Calu3 (cell line): ENCODE results near the gene COPB2. TPM values are rescaled to one million over a fixed set of nuclear protein-coding genes. Genes with fewer than 3 reads are reported as not detected.

ENCODE experiments used
- BruUV-seq: library from RNA; stranded (reverse); fragments of 400-500 nt; replicated peaks from 2 replicates; lab custom pipeline; 2021; lab: Mats Ljungman, UMichigan
- CTCF ChIA-PET: fragments of 300-600 bp; sonication (Branson Sonifier 250); formaldehyde crosslinking; loops from one replicate; lab custom pipeline; 2022; ENCODE audit warnings: antibody characterized with exemption; lab: Charles Lee
- DNase-seq: peaks from one replicate; pipeline ENCODE4 v3.0.0; 2022
- H3K27ac Mint-ChIP-seq: one replicate; pipeline ENCODE4 v1.8.0; 2022; ENCODE audit warnings: mixed read lengths; ENCODE audit not compliant: unreplicated experiment
- H3K27me3 Mint-ChIP-seq: one replicate; pipeline ENCODE4 v1.8.0; 2022; ENCODE audit warnings: mixed read lengths; ENCODE audit not compliant: unreplicated experiment
- H3K36me3 Mint-ChIP-seq: one replicate; pipeline ENCODE4 v1.8.0; 2022; ENCODE audit warnings: mild to moderate bottlenecking, moderate library complexity, mixed read lengths; ENCODE audit not compliant: insufficient read depth, unreplicated experiment
- H3K4me1 Mint-ChIP-seq: one replicate; pipeline ENCODE4 v1.8.0; 2022; ENCODE audit warnings: mild to moderate bottlenecking, low read depth, mixed read lengths; ENCODE audit not compliant: unreplicated experiment
- H3K4me3 Mint-ChIP-seq: one replicate; pipeline ENCODE4 v1.8.0; 2022; ENCODE audit warnings: mild to moderate bottlenecking, low read depth, moderate library complexity, mixed read lengths; ENCODE audit not compliant: unreplicated experiment
- H3K9me3 Mint-ChIP-seq: one replicate; pipeline ENCODE4 v1.8.0; 2022; ENCODE audit warnings: low read depth, mixed read lengths; ENCODE audit not compliant: unreplicated experiment
- intact Hi-C: fragments of 100-400 bp; cut with micrococcal nuclease; formaldehyde crosslinking; loops from one replicate; pipeline ENCODE4 v1.10.0; 2022; ENCODE audit not compliant: unreplicated experiment
- total RNA-seq: library from RNA; stranded (reverse); gene quantifications from 2 replicates; pipeline ENCODE4 v1.2.3, GENCODE V29; 2022
- TF ChIP-seq, protein P1 (sequence below): fragments of 200-600 bp; IDR thresholded peaks from one replicate; pipeline ENCODE4 v1.8.0; 2022; ENCODE audit warnings: antibody characterized with exemption; ENCODE audit not compliant: unreplicated experiment

COPB2 gene
- total RNA-seq, 1 experiment from 2014 or later = 223 TPM

DNA sequence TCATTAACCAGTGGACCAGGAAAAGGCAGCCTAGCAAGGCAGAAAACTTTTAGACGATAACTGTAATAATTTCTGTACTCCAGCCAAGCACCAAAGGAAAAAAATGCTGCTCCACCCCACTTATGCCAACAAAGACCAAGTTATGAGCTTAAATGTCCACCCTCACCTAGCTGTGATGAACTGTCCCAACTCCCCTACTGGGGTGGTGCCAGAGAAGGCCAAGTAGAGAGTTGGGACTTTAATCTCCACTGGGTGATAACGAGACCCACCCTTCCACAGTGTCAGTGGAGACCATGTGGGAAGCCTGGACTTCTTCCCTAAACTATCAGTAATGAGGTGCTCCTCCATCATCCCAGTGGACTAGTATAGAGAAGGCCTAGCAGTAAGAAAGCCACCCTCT is 33.8 kb upstream of the COPB2 start:
- Mint-ChIP-seq H3K36me3 (peaks cover 5% of the 10 kb centered on the region), H3K9me3 (no peaks in the 10 kb centered on the region), H3K4me3 (no peak overlapping the region), H3K27me3 (no peaks in the 10 kb centered on the region), H3K27ac (no peak overlapping the region), H3K4me1 (no peaks in the 10 kb centered on the region)
- TF ChIP-seq, protein P1, sequence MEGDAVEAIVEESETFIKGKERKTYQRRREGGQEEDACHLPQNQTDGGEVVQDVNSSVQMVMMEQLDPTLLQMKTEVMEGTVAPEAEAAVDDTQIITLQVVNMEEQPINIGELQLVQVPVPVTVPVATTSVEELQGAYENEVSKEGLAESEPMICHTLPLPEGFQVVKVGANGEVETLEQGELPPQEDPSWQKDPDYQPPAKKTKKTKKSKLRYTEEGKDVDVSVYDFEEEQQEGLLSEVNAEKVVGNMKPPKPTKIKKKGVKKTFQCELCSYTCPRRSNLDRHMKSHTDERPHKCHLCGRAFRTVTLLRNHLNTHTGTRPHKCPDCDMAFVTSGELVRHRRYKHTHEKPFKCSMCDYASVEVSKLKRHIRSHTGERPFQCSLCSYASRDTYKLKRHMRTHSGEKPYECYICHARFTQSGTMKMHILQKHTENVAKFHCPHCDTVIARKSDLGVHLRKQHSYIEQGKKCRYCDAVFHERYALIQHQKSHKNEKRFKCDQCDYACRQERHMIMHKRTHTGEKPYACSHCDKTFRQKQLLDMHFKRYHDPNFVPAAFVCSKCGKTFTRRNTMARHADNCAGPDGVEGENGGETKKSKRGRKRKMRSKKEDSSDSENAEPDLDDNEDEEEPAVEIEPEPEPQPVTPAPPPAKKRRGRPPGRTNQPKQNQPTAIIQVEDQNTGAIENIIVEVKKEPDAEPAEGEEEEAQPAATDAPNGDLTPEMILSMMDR = no peak
- CTCF ChIA-PET = interaction anchor here (0.7 kb wide), 1 partner anchor 95 kb away, joined by 3 read pairs; no protein-coding TSS in a partner anchor
- intact Hi-C loops = no loop called here
- no peak for DNase-seq
- BruUV-seq = no TSS peak

DNA sequence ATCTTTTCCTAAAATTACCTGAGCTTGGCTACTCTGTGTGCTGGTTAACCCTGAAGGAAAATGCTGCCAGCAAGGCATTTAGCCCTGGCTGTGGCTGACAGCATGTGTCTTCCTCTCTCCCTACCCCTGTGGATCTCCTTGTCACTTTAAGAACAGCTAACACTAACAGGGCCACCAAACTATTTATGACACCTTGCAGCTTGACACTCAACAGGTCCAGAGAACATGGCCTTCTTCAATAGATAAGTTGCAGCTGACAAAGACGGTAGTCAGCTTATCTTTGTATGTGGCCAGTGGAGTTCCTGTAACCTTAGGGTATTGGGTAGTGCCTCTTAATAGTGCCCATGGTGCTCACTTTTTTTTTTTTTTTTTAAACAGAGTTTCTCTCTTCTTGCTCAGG is 32.0 kb upstream of the COPB2 start:
- CTCF ChIA-PET = no interaction called here

DNA sequence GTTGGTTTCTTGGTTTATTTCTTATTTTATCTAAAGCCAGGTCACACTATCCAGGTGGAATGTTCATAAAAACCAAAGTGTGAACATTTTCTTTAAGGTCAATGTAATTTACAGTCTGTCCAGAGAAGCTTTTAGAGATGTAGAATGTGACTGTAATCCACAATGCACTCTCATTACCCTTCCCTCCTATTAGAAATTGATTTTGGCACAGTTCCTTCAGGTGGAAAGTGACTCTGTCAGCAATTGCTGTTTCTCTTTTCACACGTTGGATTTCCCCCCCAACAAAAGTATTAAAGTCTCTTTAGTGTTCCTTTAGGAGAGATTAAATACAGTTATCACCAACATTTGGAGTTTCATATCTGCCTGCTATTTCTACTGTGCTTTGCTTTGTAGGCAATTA is 31.6 kb upstream of the COPB2 start:
- H3K4me3 Mint-ChIP-seq = no peak overlapping the region

More for the DNA sequence above, 32.0 kb upstream of the COPB2 start:
- no peak for DNase-seq
- intact Hi-C loops = no loop called here
- H3K27ac Mint-ChIP-seq = no peak overlapping the region
- H3K4me3 Mint-ChIP-seq = no peak overlapping the region
- no peaks in the 10 kb centered on the region for H3K27me3 Mint-ChIP-seq
- TF ChIP-seq, protein P1 = no peak
- no TSS peak for BruUV-seq
- H3K4me1 Mint-ChIP-seq = no peaks in the 10 kb centered on the region
- no peaks in the 10 kb centered on the region for H3K9me3 Mint-ChIP-seq
- no peaks in the 10 kb centered on the region for H3K36me3 Mint-ChIP-seq

DNA sequence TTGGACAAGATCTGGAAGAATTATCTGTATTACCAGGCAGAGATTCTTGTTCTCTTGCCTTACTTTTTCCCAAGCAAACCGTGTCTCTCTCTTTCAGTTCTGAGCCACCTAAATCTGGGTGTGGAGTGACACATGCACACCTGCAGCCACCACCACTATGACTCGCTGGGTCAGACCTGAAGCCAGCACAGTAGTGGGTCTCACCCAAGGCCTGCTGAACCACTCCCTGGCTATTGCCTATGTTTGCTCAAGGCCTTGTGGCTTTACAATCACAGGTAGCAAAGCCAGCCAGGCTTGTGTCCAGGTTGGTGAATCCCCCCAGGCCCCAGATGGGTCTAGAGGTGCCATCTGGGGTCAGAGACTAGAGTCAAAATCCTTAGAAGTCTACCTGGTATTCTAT is 28.7 kb upstream of the COPB2 start:
- TF ChIP-seq, protein P1 = no peak
- DNase-seq = peak; percentile 35
- intact Hi-C loops = no loop called here
- Mint-ChIP-seq H3K27me3 (no peaks in the 10 kb centered on the region), H3K4me3 (no peak overlapping the region), H3K4me1 (peaks cover 12% of the 10 kb centered on the region), H3K27ac (no peak overlapping the region), H3K9me3 (peaks cover 8% of the 10 kb centered on the region), H3K36me3 (no peaks in the 10 kb centered on the region)
- BruUV-seq = no TSS peak
- CTCF ChIA-PET = no interaction called here

More for the DNA sequence above, 31.6 kb upstream of the COPB2 start:
- no peaks in the 10 kb centered on the region for H3K4me1 Mint-ChIP-seq
- TF ChIP-seq, protein P1 = no peak
- H3K36me3 Mint-ChIP-seq = no peaks in the 10 kb centered on the region
- CTCF ChIA-PET = no interaction called here
- no peaks in the 10 kb centered on the region for H3K9me3 Mint-ChIP-seq
- DNase-seq = no peak
- H3K27me3 Mint-ChIP-seq = no peaks in the 10 kb centered on the region
- intact Hi-C loops = no loop called here
- no peak overlapping the region for H3K27ac Mint-ChIP-seq
- no TSS peak for BruUV-seq
